Panc1 (cell line): ENCODE data around the gene GRIN2A. TPM values are rescaled to one million over a fixed set of nuclear protein-coding genes. Genes with fewer than 3 reads are reported as not detected.

ENCODE experiments used
- ATAC-seq: fragments of 200-7000 bp; cut with Tn5 transposase; 2 replicates; pipeline ENCODE4 v1.9.1; 2020; ENCODE audit warnings: mild to moderate bottlenecking, moderate library complexity
- BruUV-seq: library from RNA; stranded (reverse); fragments of 400-500 nt; replicated peaks from 2 replicates; lab custom pipeline; 2021; lab: Mats Ljungman, UMichigan
- CTCF ChIA-PET: fragments of 300-600 bp; sonication (Branson Sonifier 250); formaldehyde crosslinking; loops from one replicate; lab custom pipeline; 2022; ENCODE audit warnings: antibody characterized with exemption; lab: Charles Lee
- POLR2A ChIA-PET: fragments of 300-600 bp; sonication (Branson Sonifier 250); formaldehyde crosslinking; loops from one replicate; lab custom pipeline; 2022; ENCODE audit warnings: antibody characterized with exemption; lab: Charles Lee
- DNase-seq: peaks from one replicate; pipeline ENCODE4 v3.0.0-alpha.2; 2010; ENCODE audit warnings: low read depth, low spot score
- H3K27ac ChIP-seq: 2 replicates; pipeline ENCODE4 v1.5.1; 2011; ENCODE audit warnings: mild to moderate bottlenecking, low read length, inconsistent platforms
- H3K27me3 ChIP-seq: fragments of 200-500 bp; sonication (Bioruptor generic); 2 replicates; pipeline ENCODE4 v1.6.0; 2014; ENCODE audit warnings: low read length, inconsistent platforms; ENCODE audit not compliant: control insufficient read depth, insufficient read depth
- H3K36me3 ChIP-seq: fragments of 200-500 bp; sonication (Bioruptor generic); 2 replicates; pipeline ENCODE4 v1.5.1; 2014; ENCODE audit warnings: inconsistent platforms, mild to moderate bottlenecking, low read length, moderate library complexity; ENCODE audit not compliant: control insufficient read depth, insufficient read depth
- H3K4me1 ChIP-seq: 2 replicates; pipeline ENCODE4 v1.5.1; 2011; ENCODE audit warnings: inconsistent platforms, mild to moderate bottlenecking, low read length, moderate library complexity; ENCODE audit not compliant: control insufficient read depth, insufficient read depth
- H3K4me3 ChIP-seq, 2 experiments: 2 replicates each; pipeline ENCODE4 v1.5.1; 2011 to 2012; ENCODE audit warnings: low read depth in 2 of 2, low read length in 2 of 2, mild to moderate bottlenecking in 2 of 2, inconsistent platforms in 1 of 2, moderate library complexity in 1 of 2
- H3K9me3 ChIP-seq: fragments of 200-500 bp; sonication (Bioruptor generic); 2 replicates; pipeline ENCODE4 v1.5.1; 2014; ENCODE audit warnings: low read depth, mild to moderate bottlenecking, inconsistent platforms, low read length, moderate library complexity; ENCODE audit not compliant: control insufficient read depth, insufficient read depth
- CTCF ChIP-seq: fragments of 450-650 bp; IDR thresholded peaks from 2 replicates; pipeline ENCODE4 v1.5.1; 2017; ENCODE audit warnings: mild to moderate bottlenecking
- POLR2AphosphoS5 ChIP-seq: IDR thresholded peaks from 2 replicates; pipeline ENCODE4 v1.6.1; 2012; ENCODE audit warnings: mild to moderate bottlenecking, low read depth, low read length, moderate library complexity
- REST ChIP-seq, 2 experiments: IDR thresholded peaks; 2 replicates each; pipeline ENCODE4 v1.6.1; 2011 to 2012; ENCODE audit warnings: low read depth in 2 of 2, control low read depth in 1 of 2, low read length in 1 of 2, mild to moderate bottlenecking in 1 of 2, moderate library complexity in 1 of 2; ENCODE audit not compliant: insufficient read depth in 1 of 2
- SIN3A ChIP-seq: IDR thresholded peaks from 2 replicates; pipeline ENCODE4 v1.6.1; 2012; ENCODE audit warnings: low read depth, mild to moderate bottlenecking, low read length, moderate library complexity, borderline replicate concordance; ENCODE audit not compliant: insufficient read depth
- TCF7L2 ChIP-seq: IDR thresholded peaks from 2 replicates; pipeline ENCODE4 v1.6.1; 2011; ENCODE audit warnings: mild to moderate bottlenecking, low read depth, low read length, inconsistent platforms
- in situ Hi-C: cut with HindIII; loops from 2 replicates; pipeline ENCODE4 v1.10.0; 2016; ENCODE audit warnings: low sequenced_read_pairs, low pct_unique_long_range_greater_than_20kb
- intact Hi-C: fragments of 100-400 bp; cut with micrococcal nuclease; formaldehyde crosslinking; loops from one replicate; pipeline ENCODE4 v1.10.0; 2022; ENCODE audit not compliant: unreplicated experiment
- total RNA-seq: library from RNA; stranded (reverse); gene quantifications from one replicate; pipeline ENCODE4 v1.2.1, GENCODE V29; 2021; ENCODE audit not compliant: unreplicated experiment

Gene GRIN2A
- total RNA-seq, 1 experiment from 2014 or later, result 12.3 TPM

GRCh38 chr16:9816644-9817043 lies 365.6 kb downstream of the GRIN2A start:
- intact Hi-C loops (no loop called here), in situ Hi-C loops (no loop called here)
- H3K4me3 ChIP-seq, result no peak overlapping the region
- ChIA-PET POLR2A (no interaction called here), CTCF (no interaction called here)
- no peaks in the 10 kb centered on the region for H3K27me3 ChIP-seq
- H3K4me1 ChIP-seq, result no peaks in the 10 kb centered on the region
- DNase-seq, result no peak
- no TSS peak for BruUV-seq
- no peak for ATAC-seq
- H3K9me3 ChIP-seq, result no peaks in the 10 kb centered on the region
- no peaks in the 10 kb centered on the region for H3K36me3 ChIP-seq
- TF ChIP-seq POLR2AphosphoS5, result no peak
- no peak for TF ChIP-seq REST (IDR thresholded peaks at IDR 0.05; ENCODE audit: insufficient read depth in 1 of 2, low read depth in 2 of 2, low read length in 1 of 2)
- no peak for TF ChIP-seq TCF7L2
- TF ChIP-seq SIN3A, result no peak
- no peak for TF ChIP-seq CTCF
- H3K27ac ChIP-seq, result no peak overlapping the region

- Histone ChIP-seq H3K27me3 (no peaks in the 10 kb centered on the region), H3K4me1 (no peaks in the 10 kb centered on the region), H3K27ac (no peak overlapping the region), H3K36me3 (no peaks in the 10 kb centered on the region), H3K4me3 (no peak overlapping the region), H3K9me3 (no peaks in the 10 kb centered on the region)
- ATAC-seq (no peak), DNase-seq (no peak)
- intact Hi-C loops (no loop called here), in situ Hi-C loops (no loop called here)
- ChIA-PET POLR2A (interaction anchor here (0.6 kb wide), 1 partner anchor 236 kb away, joined by 14 read pairs; no protein-coding TSS in a partner anchor), CTCF (no interaction called here)
- no TSS peak for BruUV-seq
- no peak for TF ChIP-seq POLR2AphosphoS5
Observed at GRCh38 chr16:9813665-9814064, 368.6 kb downstream of the GRIN2A start.

GRCh38 chr16:9808210-9808609 lies 374.0 kb downstream of the GRIN2A start:
- ChIA-PET POLR2A (no interaction called here), CTCF (no interaction called here)
- no peaks in the 10 kb centered on the region for H3K4me1 ChIP-seq
- TF ChIP-seq REST (IDR thresholded peaks at IDR 0.05; ENCODE audit: insufficient read depth in 1 of 2, low read depth in 2 of 2, low read length in 1 of 2) (no peak), TCF7L2 (no peak), CTCF (no peak), POLR2AphosphoS5 (no peak), SIN3A (no peak)
- BruUV-seq, result no TSS peak
- no peaks in the 10 kb centered on the region for H3K9me3 ChIP-seq
- ATAC-seq (no peak), DNase-seq (no peak)
- H3K4me3 ChIP-seq, result no peak overlapping the region
- H3K27ac ChIP-seq, result no peak overlapping the region
- intact Hi-C loops, result no loop called here
- no peaks in the 10 kb centered on the region for H3K36me3 ChIP-seq
- no peaks in the 10 kb centered on the region for H3K27me3 ChIP-seq
- in situ Hi-C loops, result no loop called here
